ENCODE data around the gene AUP1. TPM values are rescaled to one million over a fixed set of nuclear protein-coding genes. Genes with fewer than 3 reads are reported as not detected.

The AUP1 gene
- total RNA-seq, 4 donors from 2014 or later = 94.0 to 116 (median 112) TPM

DNA sequence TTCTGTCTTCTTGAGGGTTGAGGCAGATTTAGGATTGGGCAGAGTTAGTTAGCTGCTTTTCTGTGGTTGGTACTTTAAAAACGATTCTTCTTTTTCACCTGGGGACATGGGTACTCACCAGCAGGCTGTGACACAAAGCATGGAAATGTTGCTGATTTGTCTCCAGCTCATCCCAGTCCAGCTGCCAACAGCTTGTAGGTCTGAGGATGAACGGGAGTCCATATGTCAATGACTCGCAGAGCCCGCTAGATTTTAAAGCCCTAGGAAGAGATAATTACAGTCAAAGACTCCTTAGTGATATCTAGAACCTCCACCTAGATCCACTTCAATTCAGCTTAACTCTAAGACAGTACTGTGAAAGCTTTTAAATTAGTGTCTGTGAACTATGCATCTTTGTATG lies 45.8 kb upstream of the AUP1 start:
- 69 to 72% methylated on average over 4 of the region's 4 CpGs for WGBS, 2 donors
- no peak overlapping the region for H3K4me3 ChIP-seq (ENCODE audit: low read depth, poor library complexity, severe bottlenecking)
- intact Hi-C loops (cut with DNase I; ENCODE audit: low total_unique reads) = no loop called here
- no peak for DNase-seq (ENCODE audit: low spot score in 2 of 2)
- no peak for TF ChIP-seq POLR2A (IDR thresholded peaks at IDR 0.05)
- TF ChIP-seq, protein P1, sequence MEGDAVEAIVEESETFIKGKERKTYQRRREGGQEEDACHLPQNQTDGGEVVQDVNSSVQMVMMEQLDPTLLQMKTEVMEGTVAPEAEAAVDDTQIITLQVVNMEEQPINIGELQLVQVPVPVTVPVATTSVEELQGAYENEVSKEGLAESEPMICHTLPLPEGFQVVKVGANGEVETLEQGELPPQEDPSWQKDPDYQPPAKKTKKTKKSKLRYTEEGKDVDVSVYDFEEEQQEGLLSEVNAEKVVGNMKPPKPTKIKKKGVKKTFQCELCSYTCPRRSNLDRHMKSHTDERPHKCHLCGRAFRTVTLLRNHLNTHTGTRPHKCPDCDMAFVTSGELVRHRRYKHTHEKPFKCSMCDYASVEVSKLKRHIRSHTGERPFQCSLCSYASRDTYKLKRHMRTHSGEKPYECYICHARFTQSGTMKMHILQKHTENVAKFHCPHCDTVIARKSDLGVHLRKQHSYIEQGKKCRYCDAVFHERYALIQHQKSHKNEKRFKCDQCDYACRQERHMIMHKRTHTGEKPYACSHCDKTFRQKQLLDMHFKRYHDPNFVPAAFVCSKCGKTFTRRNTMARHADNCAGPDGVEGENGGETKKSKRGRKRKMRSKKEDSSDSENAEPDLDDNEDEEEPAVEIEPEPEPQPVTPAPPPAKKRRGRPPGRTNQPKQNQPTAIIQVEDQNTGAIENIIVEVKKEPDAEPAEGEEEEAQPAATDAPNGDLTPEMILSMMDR (IDR thresholded peaks at IDR 0.05) = no peak

DNA sequence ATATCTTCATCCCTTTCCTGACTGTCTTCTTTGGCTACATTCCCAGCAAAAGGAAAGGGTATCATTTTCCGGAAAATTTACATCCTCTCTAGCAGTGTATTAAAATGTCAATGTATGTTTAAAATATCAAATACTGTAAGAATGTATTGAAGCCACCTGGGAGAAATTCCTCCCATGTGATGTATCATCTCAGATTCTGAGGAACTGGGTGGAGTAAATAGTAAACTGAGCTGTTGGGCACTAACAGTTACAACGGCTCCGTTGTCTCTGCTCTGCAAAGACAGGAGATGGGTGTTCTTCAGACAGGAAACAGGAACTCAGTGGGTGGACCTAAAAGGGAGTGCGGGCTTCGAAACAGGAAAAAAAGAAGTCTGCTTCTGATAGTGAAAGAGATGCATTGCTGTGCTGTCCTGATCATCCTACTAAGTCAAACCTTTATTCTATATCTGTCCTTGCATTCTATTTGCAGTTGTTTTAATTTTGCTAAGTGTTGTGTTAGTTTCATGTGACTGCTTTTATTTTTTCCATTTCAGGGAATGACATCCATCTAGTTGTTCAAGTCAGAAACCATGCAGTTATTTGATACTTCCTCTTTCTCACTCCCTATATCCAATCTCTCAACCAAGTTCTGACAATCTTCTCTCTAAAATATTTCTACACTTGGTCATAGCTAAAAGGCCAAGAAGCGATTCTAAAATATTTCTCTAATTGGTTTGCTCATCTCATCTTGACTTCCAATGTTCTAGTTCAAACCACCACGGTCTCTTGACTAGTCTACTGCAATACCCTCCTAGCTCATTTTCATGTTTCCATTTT lies 44.4 kb upstream of the AUP1 start:
- 41 to 42% methylated on average over 7 of the region's 7 CpGs for WGBS, 2 donors
- intact Hi-C loops (cut with DNase I; ENCODE audit: low total_unique reads) = no loop called here
- no peak overlapping the region for H3K4me3 ChIP-seq (ENCODE audit: low read depth, poor library complexity, severe bottlenecking)
- TF ChIP-seq, protein P1 (IDR thresholded peaks at IDR 0.05) = no peak
- TF ChIP-seq POLR2A (IDR thresholded peaks at IDR 0.05) = no peak
- DNase-seq (ENCODE audit: low spot score in 2 of 2) = peak in 1 of 2 donors; percentile 26

DNA sequence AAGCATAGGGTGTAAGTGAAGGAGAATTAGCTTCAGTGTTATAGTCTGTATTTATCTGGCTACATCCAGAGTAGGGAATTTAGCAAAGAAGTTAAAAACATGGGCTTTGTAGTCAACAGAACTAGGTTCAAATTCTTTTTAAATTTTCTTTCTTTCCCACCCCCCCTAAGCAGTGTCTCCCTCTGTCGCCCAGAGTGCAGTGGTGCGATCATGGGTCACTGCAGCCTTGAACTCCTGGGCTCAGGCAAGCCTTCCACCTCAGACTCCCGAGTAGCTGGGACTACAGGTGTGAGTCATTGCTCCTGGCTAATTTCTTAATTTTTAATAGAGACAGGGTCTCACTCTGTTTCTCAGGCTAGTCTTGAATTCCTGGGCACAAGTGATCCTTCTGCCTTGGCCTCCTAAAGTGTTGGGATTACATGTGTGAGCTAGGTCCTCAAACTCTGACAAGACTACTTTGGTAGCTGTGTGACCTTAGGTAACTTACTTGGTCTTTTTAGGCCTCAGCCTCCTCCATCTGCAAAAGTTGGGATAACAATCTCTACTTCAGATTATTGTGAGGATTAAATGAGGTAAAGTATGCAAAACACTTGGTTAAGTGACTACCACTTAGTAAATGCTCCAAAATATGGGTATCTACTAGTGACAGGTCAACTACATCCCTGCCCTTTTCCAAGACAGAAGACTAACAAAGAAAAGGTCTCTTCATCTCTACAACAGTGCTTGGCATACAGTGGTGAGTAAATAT lies 42.8 kb upstream of the AUP1 start:
- no peak overlapping the region for H3K4me3 ChIP-seq (ENCODE audit: low read depth, poor library complexity, severe bottlenecking)
- DNase-seq (ENCODE audit: low spot score in 2 of 2) = no peak
- TF ChIP-seq, protein P1 (IDR thresholded peaks at IDR 0.05) = no peak
- no peak for TF ChIP-seq POLR2A (IDR thresholded peaks at IDR 0.05)
- intact Hi-C loops (cut with DNase I; ENCODE audit: low total_unique reads) = no loop called here
- WGBS, 2 donors = 93 to 95% methylated on average over 3 of the region's 3 CpGs

DNA sequence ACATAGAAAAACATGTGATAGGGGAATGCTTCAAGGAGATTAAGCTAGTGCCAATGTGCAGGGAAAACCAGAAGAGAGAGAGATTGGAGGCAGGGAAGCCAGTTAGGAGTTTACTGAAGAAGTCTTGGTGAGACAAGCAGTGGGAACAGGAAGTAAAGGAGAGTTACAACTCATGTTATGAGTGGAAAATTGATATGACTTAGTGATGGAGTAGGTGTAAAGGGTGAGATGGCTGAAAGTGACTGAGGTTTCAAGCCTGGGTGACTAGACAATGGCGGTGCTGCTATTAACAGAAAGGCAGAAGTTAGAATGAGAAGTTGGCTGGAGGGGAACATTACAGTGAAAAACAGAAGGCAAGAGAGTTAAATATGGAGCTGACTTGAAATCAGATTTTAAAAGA lies 41.6 kb upstream of the AUP1 start:
- no peak overlapping the region for H3K4me3 ChIP-seq (ENCODE audit: low read depth, poor library complexity, severe bottlenecking)
- WGBS, 2 donors = 86 to 90% methylated on average over 1 of the region's 1 CpG
- no peak for TF ChIP-seq POLR2A (IDR thresholded peaks at IDR 0.05)
- TF ChIP-seq, protein P1 (IDR thresholded peaks at IDR 0.05) = no peak
- no peak for DNase-seq (ENCODE audit: low spot score in 2 of 2)
- intact Hi-C loops (cut with DNase I; ENCODE audit: low total_unique reads) = no loop called here

DNA sequence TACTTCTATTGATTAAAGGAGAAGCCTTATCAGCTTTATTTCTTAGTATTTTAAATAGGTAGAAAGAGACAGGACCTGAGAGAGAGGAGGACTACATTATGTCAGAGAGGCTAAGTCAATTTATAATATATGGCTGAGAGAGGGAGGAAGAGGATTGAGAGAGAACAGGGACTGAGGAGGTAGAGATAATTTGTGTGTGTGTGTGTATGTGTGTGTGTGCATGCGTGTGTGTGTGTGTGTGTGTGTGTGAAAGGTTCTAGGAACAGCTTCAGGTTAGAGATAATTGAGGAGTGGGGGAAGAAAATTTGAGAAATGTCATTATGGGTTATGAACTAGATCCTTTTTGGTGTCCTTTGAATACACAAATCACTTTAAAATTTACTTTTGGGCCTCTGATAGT lies 40.2 kb upstream of the AUP1 start:
- H3K4me3 ChIP-seq (ENCODE audit: low read depth, poor library complexity, severe bottlenecking) = no peak overlapping the region
- intact Hi-C loops (cut with DNase I; ENCODE audit: low total_unique reads) = no loop called here
- DNase-seq (ENCODE audit: low spot score in 2 of 2) = no peak
- TF ChIP-seq, protein P1 (IDR thresholded peaks at IDR 0.05) = no peak
- no peak for TF ChIP-seq POLR2A (IDR thresholded peaks at IDR 0.05)
- 38 to 69% methylated on average over 1 of the region's 1 CpG for WGBS, 2 donors

Measured in lower leg skin (tissue), 4 donors.